HG03342 (cell line): ENCODE results near the gene RAB4A.

Experiments used
- ATAC-seq: cut with Tn5 transposase; IDR thresholded peaks from one replicate; pipeline ENCODE4 v1.9.1; 2021; ENCODE audit warnings: mild to moderate bottlenecking, moderate library complexity; ENCODE audit not compliant: unreplicated experiment

Gene RAB4A, protein sequence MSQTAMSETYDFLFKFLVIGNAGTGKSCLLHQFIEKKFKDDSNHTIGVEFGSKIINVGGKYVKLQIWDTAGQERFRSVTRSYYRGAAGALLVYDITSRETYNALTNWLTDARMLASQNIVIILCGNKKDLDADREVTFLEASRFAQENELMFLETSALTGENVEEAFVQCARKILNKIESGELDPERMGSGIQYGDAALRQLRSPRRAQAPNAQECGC

DNA sequence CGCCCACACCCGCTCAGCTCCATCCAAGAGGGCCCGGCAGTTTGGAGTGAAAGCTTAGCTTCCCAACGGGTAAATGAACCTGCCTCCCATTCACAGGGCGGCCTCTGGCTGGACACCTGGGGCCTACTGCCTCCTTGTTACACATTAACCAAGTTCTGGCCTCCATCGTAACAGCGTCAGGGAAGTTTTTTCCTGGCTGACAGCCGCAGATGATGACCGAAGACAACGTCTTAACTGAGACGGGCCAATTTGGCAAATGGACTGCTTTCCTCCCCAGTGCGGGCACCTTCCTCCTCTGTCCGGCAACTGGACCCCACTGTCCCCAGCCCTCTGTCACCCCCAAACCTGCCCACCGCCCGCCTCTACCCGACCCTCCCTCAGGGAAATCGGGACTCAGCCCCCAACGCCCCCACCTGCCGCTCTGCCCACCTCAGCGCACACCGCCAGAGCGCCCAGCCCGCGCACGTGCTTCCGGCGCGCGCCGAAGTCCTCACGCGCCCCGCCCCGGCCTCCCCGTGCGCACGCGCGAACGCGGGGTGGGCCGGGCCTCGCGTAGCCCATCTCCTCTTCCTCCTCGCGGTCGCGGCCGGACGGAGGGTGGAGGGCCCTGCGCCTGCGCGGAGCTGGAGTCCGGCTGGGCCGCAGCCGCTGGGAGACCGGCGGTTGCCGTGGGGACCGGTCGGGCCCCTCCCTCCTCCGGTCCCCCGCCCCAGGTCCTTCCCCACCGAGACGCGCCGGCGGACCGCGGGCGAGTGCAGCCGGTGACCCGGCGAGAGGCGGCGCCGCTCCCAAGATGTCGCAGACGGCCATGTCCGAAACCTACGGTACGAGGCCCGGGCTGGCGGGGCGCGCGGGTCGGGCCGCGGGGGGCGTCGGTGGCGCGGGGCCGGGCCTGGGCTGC, at the start of gene RAB4A:
Gene RAB4A, plus strand, starts transcription at position 565 of the 901 bp plus-strand sequence. Its CDS starts 229 bp downstream, at position 794.
- peak; percentile 90 for ATAC-seq

DNA sequence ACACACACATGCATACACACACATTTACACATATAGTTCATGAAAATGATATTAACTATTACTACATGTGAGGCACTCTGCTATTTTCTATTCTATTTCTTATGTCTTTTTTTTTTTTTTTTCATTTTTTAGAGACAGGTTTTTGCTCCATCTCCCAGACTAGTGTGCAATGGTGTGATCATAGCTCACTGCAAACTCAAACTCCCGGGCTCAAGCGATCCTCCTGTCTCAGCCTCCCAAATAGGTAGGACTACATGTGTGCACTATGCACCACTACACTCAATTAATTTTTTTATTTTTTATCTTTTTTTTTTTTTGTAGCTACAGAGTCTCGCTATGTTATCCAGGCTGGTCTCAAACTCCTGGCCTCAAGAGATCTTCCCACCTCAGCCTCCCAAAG, 48.8 kb upstream of the RAB4A start:
- no peak for ATAC-seq

DNA sequence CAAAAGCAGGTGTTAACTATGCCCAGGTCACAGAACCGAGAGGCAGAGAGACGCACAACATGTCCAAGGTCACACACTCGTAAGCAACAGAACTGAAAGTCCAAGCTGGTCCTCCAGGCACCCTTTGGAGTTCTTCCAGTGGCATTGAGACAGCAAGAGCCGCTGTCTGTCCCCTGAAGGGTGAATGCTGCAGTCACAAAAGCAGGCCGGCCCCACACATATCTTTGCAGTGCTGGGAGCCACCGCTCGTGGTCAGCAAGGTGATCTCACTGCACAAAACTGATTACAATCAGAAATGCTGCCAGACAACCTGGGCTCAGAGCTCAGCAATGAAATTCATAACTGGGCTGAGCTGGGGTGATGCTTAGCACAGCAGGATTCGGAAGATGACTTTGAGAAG, 47.4 kb upstream of the RAB4A start:
- ATAC-seq = no peak

DNA sequence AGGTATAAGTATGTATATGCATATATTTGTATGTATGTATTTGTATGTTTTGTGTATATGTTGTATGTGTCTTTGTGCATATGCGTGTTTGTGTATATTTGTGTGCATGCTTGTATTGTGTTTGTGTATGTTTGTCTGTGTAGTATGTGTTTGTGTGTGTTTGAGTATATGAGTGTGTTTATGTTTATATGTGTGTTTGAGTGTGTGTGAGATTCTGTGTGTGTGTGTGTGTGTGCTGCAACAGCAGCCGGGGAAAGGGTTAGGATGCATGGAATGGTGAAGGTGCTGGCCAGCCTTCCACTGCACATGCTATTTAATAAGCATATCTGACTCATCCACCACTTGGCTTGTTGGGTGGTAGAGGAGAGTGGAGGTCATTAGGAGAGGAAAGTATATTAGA, 46.6 kb upstream of the RAB4A start:
- ATAC-seq = no peak

DNA sequence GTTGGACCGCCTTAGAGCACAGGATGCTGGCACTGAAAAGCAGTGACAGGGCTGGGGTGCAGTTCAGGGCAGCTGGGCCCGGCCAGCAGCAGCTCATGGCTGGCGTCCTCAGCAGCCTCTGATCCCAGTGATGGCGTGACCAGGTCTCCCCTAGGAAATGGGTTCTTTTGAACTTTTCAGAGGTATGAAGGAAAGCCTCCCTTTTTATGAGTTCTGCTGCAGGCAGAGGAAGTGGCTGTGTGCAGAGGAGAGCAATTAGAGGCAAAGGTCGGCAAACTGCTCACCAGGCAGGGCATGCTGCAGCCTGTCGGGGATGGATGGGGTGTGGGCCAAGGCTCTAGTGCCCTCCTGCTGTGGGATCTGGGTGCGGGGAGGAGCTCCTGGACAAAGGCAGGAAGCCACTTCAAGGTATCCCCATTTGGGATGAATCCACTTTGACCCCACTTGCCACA, 45.6 kb upstream of the RAB4A start:
- ATAC-seq = no peak

DNA sequence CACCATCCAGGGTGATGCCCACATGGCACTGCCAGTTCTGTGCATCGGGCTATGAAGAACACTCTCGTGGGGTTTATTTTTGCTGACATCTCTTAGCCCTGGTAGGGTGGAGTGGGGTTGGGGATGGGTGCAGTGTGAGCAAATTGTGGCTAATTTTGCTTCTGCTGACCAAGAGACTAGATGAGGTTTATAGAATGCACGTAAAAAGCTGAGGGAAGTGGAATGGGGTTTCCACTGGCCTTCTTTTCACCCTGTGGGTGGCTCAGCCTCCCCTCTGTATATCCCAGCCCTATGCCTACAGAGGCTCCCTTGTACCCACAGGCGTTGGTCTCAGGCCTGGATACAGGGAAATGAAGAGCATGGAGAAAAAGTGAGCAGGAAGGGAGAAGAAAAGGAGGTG, 44.1 kb upstream of the RAB4A start:
- no peak for ATAC-seq

DNA sequence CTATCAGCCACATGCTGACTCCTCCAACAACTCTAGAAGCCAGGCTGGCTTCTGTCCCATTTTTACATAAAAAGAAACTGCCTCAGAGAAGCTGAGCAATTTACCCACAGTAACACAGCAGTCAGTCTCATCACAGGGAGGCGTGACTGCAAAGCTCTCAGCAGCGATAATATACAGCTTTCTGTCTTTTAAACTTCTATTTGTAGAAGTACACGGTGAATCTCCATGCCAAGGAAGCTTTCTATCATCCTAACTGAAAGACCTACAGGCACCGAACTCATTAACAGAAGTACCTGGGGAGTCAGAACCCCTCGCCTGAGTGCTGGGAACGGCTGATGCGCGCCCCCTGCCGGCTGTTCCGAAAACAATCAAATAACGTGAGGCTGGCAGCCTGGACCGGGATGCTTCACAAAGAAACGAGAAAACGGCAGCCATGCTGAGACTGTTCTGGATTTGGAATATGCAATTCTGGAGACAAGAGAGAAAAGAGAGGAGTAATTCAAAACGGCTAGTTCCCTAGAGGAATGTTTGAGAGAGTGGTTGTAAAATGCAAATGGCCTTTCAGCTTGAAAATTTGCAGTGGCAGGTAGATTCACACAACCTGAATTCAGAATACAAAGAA, 43.5 kb upstream of the RAB4A start:
- no peak for ATAC-seq

DNA sequence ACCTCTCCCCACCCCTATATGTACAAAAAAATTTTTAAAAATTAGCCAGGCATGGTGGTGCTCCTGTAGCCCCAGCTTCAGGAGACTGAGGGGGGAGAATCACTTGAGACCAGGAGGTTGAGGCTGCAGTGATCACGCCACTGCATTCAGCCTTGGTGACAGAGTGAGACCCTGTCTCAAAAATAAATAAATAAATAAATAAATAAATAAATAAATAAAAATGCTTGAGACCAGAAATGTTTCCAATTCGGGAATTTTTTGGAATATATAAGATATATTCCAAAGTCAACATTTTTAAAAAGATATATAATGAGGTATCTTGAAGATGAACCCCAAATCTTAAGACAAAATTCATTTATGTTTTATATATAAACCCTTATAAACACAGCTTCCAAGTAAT, 42.4 kb upstream of the RAB4A start:
- no peak for ATAC-seq

DNA sequence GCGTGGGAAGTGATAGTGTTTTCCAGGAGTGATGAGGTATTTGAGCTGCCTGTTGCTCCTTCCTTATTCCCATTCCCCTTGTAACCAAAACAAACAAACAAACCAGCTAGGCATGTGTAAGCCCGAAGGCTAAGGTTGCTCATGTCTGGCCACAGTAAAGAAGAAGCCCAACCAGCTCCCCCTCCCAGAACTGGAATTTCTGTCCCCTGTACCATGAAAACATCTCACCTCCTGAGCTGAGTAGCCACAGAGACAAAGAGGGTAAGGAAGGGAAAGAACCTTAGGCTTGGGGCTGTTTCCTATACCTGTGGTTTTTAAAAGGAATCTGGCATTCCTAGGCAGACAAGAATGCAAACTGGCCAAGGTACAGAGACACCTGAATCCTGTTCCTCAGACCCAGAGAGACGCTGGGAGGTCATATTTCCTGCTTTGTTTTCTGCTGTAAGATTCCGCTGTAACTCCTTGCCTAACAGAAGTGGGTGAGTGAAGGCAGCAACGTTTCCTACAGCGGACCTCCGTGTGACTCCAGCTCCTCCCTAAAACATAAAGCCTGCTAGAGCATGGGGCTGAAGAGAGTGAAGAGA, 41.7 kb upstream of the RAB4A start:
- ATAC-seq = no peak

DNA sequence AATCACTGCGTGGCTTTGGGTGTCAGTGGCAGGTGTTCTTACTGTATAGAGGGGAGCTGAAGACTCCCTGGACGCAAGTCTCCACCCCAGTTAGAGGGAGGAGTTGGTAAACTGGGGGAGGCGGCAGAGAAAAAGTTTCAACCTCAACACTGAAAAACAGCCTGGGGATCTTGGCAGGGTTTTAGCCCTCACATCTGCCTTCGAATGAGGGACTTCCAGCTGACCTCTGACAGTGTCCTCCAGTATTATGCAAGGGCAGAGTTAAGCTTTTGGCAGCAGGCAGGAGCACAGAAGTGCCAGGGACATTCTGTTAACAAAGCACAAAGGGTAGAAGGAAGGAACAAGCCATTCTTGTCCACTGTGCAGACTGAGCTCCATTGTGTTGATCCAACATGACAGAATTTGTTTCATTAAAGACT, 41.2 kb upstream of the RAB4A start:
- no peak for ATAC-seq

DNA sequence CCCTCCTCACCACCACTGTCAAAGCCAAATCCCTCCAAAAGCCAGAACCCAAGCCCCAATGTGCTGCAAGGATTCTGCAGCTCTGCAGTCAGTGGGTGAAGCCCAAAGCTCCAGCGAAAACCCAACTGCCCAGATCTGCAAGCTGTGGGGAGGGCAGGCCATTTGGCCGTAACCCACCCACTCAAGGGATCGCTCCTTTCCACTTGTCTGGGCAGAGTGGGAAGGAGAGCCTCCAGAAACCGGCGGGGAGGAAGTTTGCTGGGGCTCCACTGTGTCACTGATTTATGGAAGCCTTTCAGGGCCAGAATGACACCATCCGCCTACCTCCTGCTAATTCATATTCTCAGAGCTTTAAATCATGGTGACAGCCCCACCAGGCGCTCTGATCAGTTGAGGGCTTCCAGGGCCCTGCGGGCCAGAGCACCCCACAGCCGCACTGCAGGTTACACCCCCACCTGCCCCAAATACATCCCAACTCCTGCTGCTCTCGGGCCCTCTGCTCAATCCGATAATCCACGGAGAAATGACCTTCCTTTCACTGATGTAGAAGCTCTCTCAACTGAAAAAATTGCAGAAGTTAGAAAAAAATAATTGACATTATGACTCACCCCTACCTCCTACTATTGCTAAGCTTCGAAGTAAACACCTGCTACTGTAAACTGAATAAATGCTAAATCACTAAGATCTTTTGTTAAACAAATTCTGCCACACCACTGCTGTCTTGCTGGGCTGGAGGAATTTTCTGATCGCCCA, 40.6 kb upstream of the RAB4A start:
- peak; percentile 81 for ATAC-seq

DNA sequence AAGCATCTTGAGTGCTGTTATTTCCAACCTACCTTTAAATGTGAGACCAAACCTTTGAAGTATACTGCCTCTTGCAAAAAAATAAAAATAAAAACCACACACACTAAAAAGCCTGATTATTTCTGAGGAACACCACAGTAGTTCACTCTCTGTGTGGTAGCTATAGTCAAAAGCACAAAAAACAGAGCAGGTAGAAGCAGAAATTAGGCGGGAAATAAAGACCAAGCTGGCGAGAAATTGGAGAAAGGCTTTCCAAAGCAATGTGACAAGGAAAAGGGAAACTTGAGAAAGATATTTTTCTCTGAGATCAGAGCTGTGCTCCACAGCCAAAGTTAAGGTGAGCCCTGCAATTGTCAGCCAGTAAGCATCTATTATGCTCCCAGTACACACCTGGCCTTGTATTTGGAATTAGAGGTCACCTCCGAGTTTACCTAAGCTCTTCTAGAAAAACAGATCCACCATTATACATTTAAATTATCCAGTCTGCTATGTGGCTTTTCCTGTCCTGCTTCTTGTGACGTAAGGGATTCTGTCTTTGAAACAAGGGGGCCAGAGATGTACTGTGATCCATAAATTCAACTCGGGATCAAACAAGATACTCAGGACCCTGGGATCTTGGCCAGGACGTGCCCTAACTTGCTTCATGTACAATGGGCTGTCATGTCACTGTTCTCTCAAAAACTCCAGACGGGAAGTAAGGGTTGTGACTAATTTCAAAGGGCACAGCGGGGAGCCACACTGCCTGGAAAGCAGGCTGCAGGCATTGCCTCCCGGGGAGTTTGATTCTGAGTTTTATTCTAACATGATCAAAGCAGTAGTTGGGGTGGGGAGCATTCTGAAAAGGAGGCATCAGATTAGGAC, 39.8 kb upstream of the RAB4A start:
- ATAC-seq = no peak

DNA sequence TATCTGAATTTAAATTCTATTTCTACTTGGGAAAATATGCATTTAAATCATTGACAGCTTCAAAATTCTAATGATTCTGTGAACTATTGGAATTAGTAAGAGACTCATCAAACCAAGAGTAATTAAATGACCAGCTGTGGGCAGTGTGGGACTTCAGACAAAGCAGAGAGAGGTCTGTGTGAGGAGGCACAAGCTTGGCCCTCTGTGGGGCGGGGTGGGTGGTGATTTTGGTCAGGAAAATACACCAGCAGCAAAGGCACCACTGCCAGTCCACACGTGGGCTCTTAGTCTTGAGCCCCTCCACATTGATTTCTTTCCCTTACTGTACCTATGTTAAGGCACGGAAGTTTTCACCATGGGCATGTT, 39.2 kb upstream of the RAB4A start:
- no peak for ATAC-seq

DNA sequence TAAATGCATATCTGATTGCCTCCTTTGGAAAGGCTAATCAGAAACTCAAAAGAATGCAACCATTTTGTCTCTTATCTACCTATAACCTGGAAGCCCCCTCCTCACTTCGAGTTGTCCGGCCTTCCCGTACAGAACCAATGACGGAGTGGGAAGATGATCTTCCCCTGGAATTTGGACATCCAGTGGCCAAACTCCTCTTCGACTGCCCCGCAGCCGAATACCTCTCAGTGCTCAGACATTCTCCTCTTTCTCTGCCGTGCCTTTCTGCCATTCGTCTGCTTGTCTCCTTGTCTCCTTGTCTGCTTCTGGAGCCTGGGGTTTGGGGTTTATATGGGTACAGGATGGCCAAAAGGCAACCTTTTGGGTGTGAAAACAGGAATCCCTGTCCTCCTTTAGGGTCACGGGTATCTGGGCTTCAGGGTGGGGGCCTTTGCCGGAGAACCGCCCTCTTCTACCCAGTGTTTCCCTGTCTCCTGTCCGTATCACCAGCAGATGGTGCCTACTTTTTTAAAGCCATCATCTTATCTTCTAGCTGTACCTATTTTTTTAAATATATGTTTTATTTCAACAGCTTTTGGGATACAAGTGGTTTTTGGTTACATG, 35.9 kb upstream of the RAB4A start:
- ATAC-seq = no peak

DNA sequence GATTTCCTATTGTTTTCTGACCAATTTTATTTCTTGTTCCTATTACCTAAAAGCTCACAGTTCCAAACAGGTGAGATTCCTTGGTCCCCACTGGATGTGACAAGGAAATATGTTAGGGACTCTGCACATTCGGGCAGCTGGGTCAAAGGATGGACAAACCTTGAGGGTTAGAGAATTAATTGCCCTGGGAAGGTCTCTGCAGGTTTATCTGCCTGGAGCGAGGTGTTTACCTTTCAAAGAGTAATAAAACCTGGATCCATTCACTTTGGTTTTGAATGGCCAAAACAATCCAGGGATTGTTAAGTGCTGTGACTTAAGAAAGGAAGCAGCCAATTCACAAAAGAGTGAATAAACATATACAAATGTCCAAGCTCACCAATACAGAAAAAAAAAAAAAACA, 33.6 kb upstream of the RAB4A start:
- no peak for ATAC-seq

DNA sequence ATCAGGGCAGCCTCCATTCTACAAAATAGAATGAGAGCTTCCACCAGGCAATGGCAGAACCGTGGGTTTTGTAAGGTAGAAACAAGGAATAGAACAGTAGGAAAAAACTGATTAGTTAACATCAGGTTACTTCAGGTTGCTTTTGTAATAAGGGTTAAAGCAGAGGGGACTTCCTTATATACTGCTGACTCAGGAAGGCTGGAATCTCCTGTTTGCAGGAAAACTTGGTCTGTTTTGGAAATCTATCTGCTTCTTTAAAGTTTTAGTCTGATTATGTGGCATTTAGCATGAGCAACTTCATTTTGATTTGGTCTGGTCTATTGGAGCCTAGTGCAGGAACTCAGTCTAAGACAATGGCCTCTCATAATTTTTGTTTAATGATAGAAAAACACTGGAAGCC, 32.7 kb upstream of the RAB4A start:
- ATAC-seq = no peak

DNA sequence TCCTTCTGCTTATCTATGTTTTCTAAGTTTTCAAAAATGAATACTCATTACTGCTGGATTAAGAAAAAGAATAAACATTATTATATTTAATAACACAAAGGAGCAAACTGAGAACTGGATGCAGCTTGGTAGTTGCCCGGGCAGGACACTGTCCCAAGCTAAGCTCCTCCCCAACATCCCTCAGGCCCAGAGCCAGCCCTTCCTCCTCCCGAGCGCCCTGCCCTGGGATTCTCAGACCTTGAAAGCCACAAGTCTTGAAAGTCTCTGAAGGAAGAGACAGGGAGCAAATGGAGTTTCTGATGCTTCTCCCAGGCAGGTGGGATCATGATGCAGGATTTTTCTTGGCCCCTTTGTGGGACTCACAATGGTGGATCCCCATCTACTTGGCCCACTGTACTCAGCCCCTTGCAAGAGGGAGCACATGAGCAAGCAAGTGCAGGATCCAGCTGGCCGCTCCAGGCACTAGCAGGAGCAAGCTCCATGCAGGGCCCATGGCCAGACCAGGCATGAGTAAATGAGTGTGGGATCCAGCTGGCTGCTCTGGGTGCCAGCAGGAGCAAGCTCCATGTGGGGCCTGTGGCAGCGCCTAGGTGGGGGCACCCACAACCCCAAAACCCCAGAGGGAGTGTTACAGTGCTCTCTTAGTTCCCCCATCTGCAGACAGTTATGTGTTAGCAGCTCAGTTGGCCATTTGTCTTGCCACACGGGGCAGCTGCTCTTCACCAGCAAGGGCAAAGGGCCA, 32.1 kb upstream of the RAB4A start:
- no peak for ATAC-seq

DNA sequence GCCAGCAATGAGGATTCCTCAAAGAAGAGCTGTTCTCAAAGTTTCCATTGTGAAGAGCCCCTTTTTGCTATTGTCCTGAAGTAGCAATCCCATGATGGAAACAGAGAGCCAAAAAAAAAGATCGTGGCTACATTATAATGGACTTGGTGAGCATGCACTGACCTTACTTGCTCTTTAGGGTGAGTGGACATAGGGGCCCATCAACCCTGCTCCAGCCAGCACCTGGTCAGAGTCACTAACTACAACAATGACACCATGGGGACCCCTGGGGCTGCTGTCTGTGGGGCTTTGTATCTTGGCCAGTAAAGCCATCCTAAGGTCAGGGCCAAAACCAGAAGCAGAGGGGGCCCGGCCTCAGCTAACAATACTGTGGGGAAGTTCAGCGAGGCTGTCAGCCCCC, 30.4 kb upstream of the RAB4A start:
- ATAC-seq = no peak

DNA sequence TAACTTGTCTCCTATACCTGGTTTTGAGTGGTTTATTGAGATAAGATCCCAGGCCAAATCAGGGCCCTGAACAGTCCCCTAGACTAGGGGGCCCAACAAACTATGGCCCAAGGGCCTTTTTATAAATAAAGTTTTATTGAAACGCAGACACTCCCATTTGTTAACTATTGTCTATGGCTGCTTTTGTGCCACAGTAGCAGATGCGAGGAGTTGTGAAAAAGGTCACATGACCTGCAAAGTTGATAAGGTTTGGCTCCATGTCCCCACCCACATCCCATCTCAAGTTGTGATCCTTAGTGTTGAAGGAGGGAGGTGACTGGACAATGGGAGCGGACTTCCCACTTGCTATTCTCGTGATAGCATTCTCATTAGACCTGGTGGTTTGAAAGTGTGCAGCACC, 29.5 kb upstream of the RAB4A start:
- ATAC-seq = no peak
